Transverse colon (tissue), 4 donors: ENCODE results near the gene LMF1. TPM values are rescaled to one million over a fixed set of nuclear protein-coding genes. Genes with fewer than 3 reads are reported as not detected.

Source experiments
- DNase-seq: peaks from one replicate; pipeline ENCODE4 v3.0.0-alpha.2; 2019
- H3K27ac ChIP-seq, 4 donors: fragments of 200-600 bp; sonication (generic); 2 replicates each; pipeline ENCODE4 v1.5.1; 2016 to 2018; ENCODE audit warnings: inconsistent platforms in 4 of 4
- H3K27me3 ChIP-seq: fragments of 200-600 bp; sonication (generic); 2 replicates; pipeline ENCODE4 v1.5.1; 2017; ENCODE audit warnings: inconsistent platforms
- H3K36me3 ChIP-seq, 4 donors: fragments of 200-600 bp; sonication (generic); 2 replicates each; pipeline ENCODE4 v1.5.1; 2017 to 2019; ENCODE audit warnings: inconsistent platforms in 4 of 4
- H3K4me1 ChIP-seq, 4 donors: fragments of 200-600 bp; sonication (generic); 2 replicates each; pipeline ENCODE4 v1.5.1; 2017 to 2020; ENCODE audit warnings: inconsistent platforms in 4 of 4
- H3K4me3 ChIP-seq, 4 donors: fragments of 200-600 bp; sonication (generic); 1 replicate in 1 of 4; 2 replicates in 3 of 4; pipeline versions ENCODE4 v1.5.1 to v1.6.1; 2017 to 2019; ENCODE audit warnings: inconsistent platforms in 4 of 4
- H3K9me3 ChIP-seq, 2 donors: fragments of 200-600 bp; sonication (generic); 2 replicates each; pipeline ENCODE4 v1.5.1; 2017 to 2019; ENCODE audit warnings: inconsistent platforms in 2 of 2
- CTCF ChIP-seq, 5 experiments: fragments of 200-600 bp in 3 of 5; fragments of 450-650 bp in 2 of 5; sonication (generic) in 3 of 5; IDR thresholded peaks; 1 replicate in 2 of 5; 2 replicates in 3 of 5; pipeline ENCODE4 v1.5.1; 2016 to 2017; ENCODE audit warnings: antibody characterized with exemption in 5 of 5, inconsistent platforms in 3 of 5, mild to moderate bottlenecking in 2 of 5, moderate library complexity in 1 of 5
- EP300 ChIP-seq: sonication (generic); formaldehyde crosslinking; IDR thresholded peaks from one replicate; pipeline ENCODE4 v1.6.1; 2017; ENCODE audit warnings: antibody characterized with exemption, low read depth
- POLR2A ChIP-seq: fragments of 450-650 bp; IDR thresholded peaks from one replicate; pipeline ENCODE4 v1.6.1; 2016; ENCODE audit warnings: antibody characterized with exemption, mild to moderate bottlenecking, moderate library complexity
- POLR2AphosphoS5 ChIP-seq, 3 donors: sonication (generic); formaldehyde crosslinking; IDR thresholded peaks; one replicate each; pipeline ENCODE4 v1.6.1; 2016; ENCODE audit warnings: antibody characterized with exemption in 3 of 3
- WGBS, 2 donors: methylation state at CpG; one replicate each; pipeline ENCODE4 v1.1.5; 2018; ENCODE audit warnings: low coverage in 1 of 2; 5-methylcytosine and 5-hydroxymethylcytosine counted together
- in situ Hi-C, 4 donors: fragments of 200-750 bp; cut with MboI; loops; one replicate each; pipeline versions ENCODE4 v1.15.0 to v1.15.1; 2017; ENCODE audit warnings: low sequenced_read_pairs in 3 of 4, low pct_ligation_motif_present in 1 of 4, low pct_unique_long_range_greater_than_20kb in 1 of 4
- intact Hi-C: fragments of 100-400 bp; cut with DNase I; formaldehyde crosslinking; loops from one replicate; pipeline ENCODE4 v1.15.1; 2023; ENCODE audit warnings: low total_unique reads
- total RNA-seq, 4 donors: library from RNA; depleted of rRNA; stranded (reverse); fragments of >200 nt; gene quantifications; one replicate each; pipeline ENCODE4 v1.1.0, GENCODE V29; 2016

LMF1 gene
- total RNA-seq, 4 donors from 2014 or later: 15.9 to 34.8 (median 19.6) TPM

GRCh38 chr16:965487-965886 lies 5.3 kb downstream of the LMF1 start:
- intact Hi-C loops (no loop called here), in situ Hi-C loops (no loop called here)
- H3K4me3 ChIP-seq: no peak overlapping the region
- 90 to 96% methylated on average over 4 of the region's 4 CpGs for WGBS, 2 donors
- H3K4me1 ChIP-seq: peaks cover 11 to 32% (median 17%) of the 10 kb centered on the region in 4 donors
- H3K36me3 ChIP-seq: no peaks in the 10 kb centered on the region
- no peak overlapping the region for H3K27ac ChIP-seq
- TF ChIP-seq POLR2AphosphoS5 (IDR thresholded peaks at IDR 0.05) (no peak), EP300 (no peak), CTCF (IDR thresholded peaks at IDR 0.05) (no peak), POLR2A (no peak)
- DNase-seq: no peak
- H3K27me3 ChIP-seq: no peaks in the 10 kb centered on the region
- no peaks in the 10 kb centered on the region for H3K9me3 ChIP-seq

- Histone ChIP-seq H3K27ac (peak overlapping the region; percentile 48 to 70 (median 57)), H3K4me3 (peak overlapping the region in 2 of 4 donors; percentile 9 to 35), H3K9me3 (no peaks in the 10 kb centered on the region), H3K27me3 (no peaks in the 10 kb centered on the region), H3K36me3 (no peaks in the 10 kb centered on the region), H3K4me1 (peaks cover 11 to 31% (median 15%) of the 10 kb centered on the region in 4 donors)
- intact Hi-C loops: no loop called here
- 67 to 90% methylated on average over 1 to 13 of the region's 13 CpGs for WGBS, 2 donors
- DNase-seq: no peak
- in situ Hi-C loops: no loop called here
- TF ChIP-seq EP300 (no peak), POLR2A (no peak), POLR2AphosphoS5 (IDR thresholded peaks at IDR 0.05) (no peak), CTCF (IDR thresholded peaks at IDR 0.05) (no peak)
These were observed 5.8 kb downstream of the LMF1 start for GRCh38 chr16:965036-965395.

GRCh38 chr16:964356-965035 lies 6.3 kb downstream of the LMF1 start:
- H3K27ac ChIP-seq: peak overlapping the region; percentile 48 to 70 (median 57)
- WGBS, 2 donors: 47 to 56% methylated on average over 7 to 27 of the region's 27 CpGs
- H3K9me3 ChIP-seq: no peaks in the 10 kb centered on the region
- H3K4me1 ChIP-seq: peaks cover 5 to 25% (median 9%) of the 10 kb centered on the region in 4 donors
- H3K36me3 ChIP-seq: no peaks in the 10 kb centered on the region
- peak overlapping the region in 3 of 4 donors; percentile 9 to 35 (median 24) for H3K4me3 ChIP-seq
- DNase-seq: peak; percentile 36
- TF ChIP-seq CTCF (IDR thresholded peaks at IDR 0.05): no peak
- TF ChIP-seq POLR2AphosphoS5 (IDR thresholded peaks at IDR 0.05): no peak
- TF ChIP-seq EP300: no peak
- TF ChIP-seq POLR2A: no peak
- intact Hi-C loops (no loop called here), in situ Hi-C loops (no loop called here)
- no peaks in the 10 kb centered on the region for H3K27me3 ChIP-seq

GRCh38 chr16:963913-964312 lies 6.9 kb downstream of the LMF1 start:
- in situ Hi-C loops: no loop called here
- no peaks in the 10 kb centered on the region for H3K27me3 ChIP-seq
- peak overlapping the region in 3 of 4 donors; percentile 9 to 35 (median 24) for H3K4me3 ChIP-seq
- DNase-seq: peak; percentile 33
- no peaks in the 10 kb centered on the region for H3K9me3 ChIP-seq
- no peak for TF ChIP-seq POLR2AphosphoS5 (IDR thresholded peaks at IDR 0.05)
- no peak for TF ChIP-seq CTCF (IDR thresholded peaks at IDR 0.05)
- no peak for TF ChIP-seq EP300
- TF ChIP-seq POLR2A: no peak
- H3K27ac ChIP-seq: peak overlapping the region; percentile 48 to 70 (median 57)
- intact Hi-C loops: no loop called here
- WGBS, 2 donors: 24 to 29% methylated on average over 2 to 17 of the region's 17 CpGs
- no peaks in the 10 kb centered on the region for H3K36me3 ChIP-seq
- peaks cover 0 to 22% (median 7%) of the 10 kb centered on the region in 4 donors for H3K4me1 ChIP-seq
